Type B pancreatic cell (in vitro differentiated cells): ENCODE results near the gene HNRNPUL2. TPM values are rescaled to one million over a fixed set of nuclear protein-coding genes. Genes with fewer than 3 reads are reported as not detected.
A peak's percentile ranks its signal among the peaks of the same experiment; 100 is the strongest.

Experiments used
- DNase-seq: peaks from one replicate; pipeline ENCODE4 v3.0.0; 2021; ENCODE audit warnings: mixed read lengths; ENCODE audit not compliant: unreplicated experiment; ENCODE audit errors: extremely low spot score
- H3K27ac Mint-ChIP-seq: 2 replicates; pipeline ENCODE4 v1.8.0; 2021; ENCODE audit warnings: mild to moderate bottlenecking, mixed read lengths
- H3K27me3 Mint-ChIP-seq: 2 replicates; pipeline ENCODE4 v1.8.0; 2021; ENCODE audit warnings: mixed read lengths
- H3K36me3 Mint-ChIP-seq: 2 replicates; pipeline ENCODE4 v1.8.0; 2021; ENCODE audit warnings: mixed read lengths
- H3K4me1 Mint-ChIP-seq: one replicate; pipeline ENCODE4 v1.8.0; 2021; ENCODE audit warnings: mixed read lengths; ENCODE audit not compliant: unreplicated experiment
- H3K4me3 Mint-ChIP-seq: 2 replicates; pipeline ENCODE4 v1.8.0; 2021; ENCODE audit warnings: mild to moderate bottlenecking, mixed read lengths
- H3K9me3 Mint-ChIP-seq: 2 replicates; pipeline ENCODE4 v1.8.0; 2021; ENCODE audit warnings: mixed read lengths
- CTCF ChIP-seq: fragments of 200-600 bp; sonication (generic); conservative IDR thresholded peaks from 2 replicates; pipeline ENCODE4 v1.5.0; 2021; ENCODE audit warnings: antibody characterized with exemption, mild to moderate bottlenecking
- total RNA-seq: library from RNA; stranded (reverse); gene quantifications from 2 replicates; pipeline ENCODE4 v1.2.1, GENCODE V29; 2021; ENCODE audit warnings: low replicate concordance

Gene HNRNPUL2
- total RNA-seq, 1 donor from 2014 or later: 63.7 TPM

GRCh38 chr11:62724171-62724570, 3.1 kb downstream of the HNRNPUL2 start:
- TF ChIP-seq CTCF: no peak
- DNase-seq: no peak
- Mint-ChIP-seq H3K27me3 (no peaks in the 10 kb centered on the region), H3K36me3 (peaks cover 49% of the 10 kb centered on the region), H3K4me1 (peaks cover 39% of the 10 kb centered on the region), H3K9me3 (no peaks in the 10 kb centered on the region), H3K27ac (peak overlapping the region; percentile 93), H3K4me3 (peak overlapping the region; percentile 95)

GRCh38 chr11:62721994-62722393, 5.3 kb downstream of the HNRNPUL2 start:
- Mint-ChIP-seq H3K4me3 (peak overlapping the region; percentile 51), H3K9me3 (no peaks in the 10 kb centered on the region), H3K36me3 (peaks cover 60% of the 10 kb centered on the region), H3K27me3 (no peaks in the 10 kb centered on the region), H3K27ac (peak overlapping the region; percentile 86), H3K4me1 (peaks cover 38% of the 10 kb centered on the region)
- peak; percentile 32 for TF ChIP-seq CTCF
- no peak for DNase-seq

GRCh38 chr11:62719302-62719978, 7.8 kb downstream of the HNRNPUL2 start:
- no peak for TF ChIP-seq CTCF
- H3K9me3 Mint-ChIP-seq: no peaks in the 10 kb centered on the region
- no peaks in the 10 kb centered on the region for H3K27me3 Mint-ChIP-seq
- H3K4me1 Mint-ChIP-seq: peaks cover 29% of the 10 kb centered on the region
- no peak overlapping the region for H3K4me3 Mint-ChIP-seq
- peak overlapping the region; percentile 39 for H3K27ac Mint-ChIP-seq
- DNase-seq: no peak
- peaks cover 66% of the 10 kb centered on the region for H3K36me3 Mint-ChIP-seq

- no peaks in the 10 kb centered on the region for H3K9me3 Mint-ChIP-seq
- peak overlapping the region; percentile 36 for H3K27ac Mint-ChIP-seq
- H3K4me3 Mint-ChIP-seq: no peak overlapping the region
- no peaks in the 10 kb centered on the region for H3K27me3 Mint-ChIP-seq
- H3K36me3 Mint-ChIP-seq: peaks cover 66% of the 10 kb centered on the region
- peaks cover 22% of the 10 kb centered on the region for H3K4me1 Mint-ChIP-seq
- TF ChIP-seq CTCF: no peak
- DNase-seq: no peak
Measured at GRCh38 chr11:62716816-62717215, 10.4 kb downstream of the HNRNPUL2 start.

GRCh38 chr11:62716206-62716605, 11.1 kb downstream of the HNRNPUL2 start:
- no peak for DNase-seq
- H3K9me3 Mint-ChIP-seq: no peaks in the 10 kb centered on the region
- H3K27ac Mint-ChIP-seq: peak overlapping the region; percentile 49
- peaks cover 60% of the 10 kb centered on the region for H3K36me3 Mint-ChIP-seq
- no peak for TF ChIP-seq CTCF
- H3K27me3 Mint-ChIP-seq: no peaks in the 10 kb centered on the region
- H3K4me3 Mint-ChIP-seq: no peak overlapping the region
- peaks cover 21% of the 10 kb centered on the region for H3K4me1 Mint-ChIP-seq
